ENCODE results near the gene SESN3.
"Not testable (repeated sequence)": the region's sequence is repeated elsewhere in the genome, so short reads cannot be mapped to it uniquely, and the experiment has no call there.

Gene SESN3

DNA sequence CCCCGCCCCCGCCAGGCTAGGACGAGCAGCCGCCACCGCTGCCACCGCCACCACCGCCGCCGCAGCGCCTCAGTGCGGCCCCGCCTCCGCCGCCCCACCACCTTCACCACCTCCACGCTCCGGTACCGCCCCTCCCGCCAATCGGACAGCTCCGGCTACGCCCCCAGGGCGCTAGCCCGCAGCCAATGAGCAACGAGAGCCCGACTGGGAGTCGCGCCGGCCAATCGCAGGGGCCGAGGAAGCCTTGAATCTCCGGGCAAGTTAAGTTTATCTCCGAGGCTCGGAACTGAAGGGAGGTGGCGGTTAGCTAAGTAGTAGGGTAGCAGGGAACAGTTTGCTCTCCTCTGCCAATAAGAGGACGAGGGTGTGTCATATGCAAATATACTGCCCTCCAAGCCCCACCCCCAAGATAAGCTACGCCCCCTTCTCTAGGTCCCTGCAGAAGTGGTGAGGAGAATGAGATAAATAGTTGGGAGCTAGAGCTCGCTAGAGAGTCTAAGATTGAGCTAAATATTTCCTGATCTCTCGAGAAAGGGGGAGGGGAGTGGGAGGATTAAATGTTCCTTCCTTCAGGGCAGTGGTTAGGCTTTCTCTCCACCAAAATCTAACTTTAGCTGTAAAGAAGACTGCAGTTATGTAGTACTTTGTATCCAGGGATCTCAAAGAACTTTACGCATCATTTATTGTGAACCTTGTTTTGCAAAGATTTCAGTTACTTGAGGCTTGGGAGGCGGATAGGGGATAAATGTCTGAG is at the start of gene SESN3:
Gene SESN3, minus strand, starts transcription at position 76 of the 754 bp plus-strand sequence. CDS start 342 bp downstream, outside the sequence.
- FAIRE-seq (peak; percentile 100), DNase-seq (ENCODE audit: insufficient read length, low spot score) (peak; percentile 63)

GRCh38 chr11:95279921-95280868 is 49.2 kb upstream of the SESN3 start:
- FAIRE-seq: peak; percentile 66
- DNase-seq (ENCODE audit: insufficient read length, low spot score): no peak

DNA sequence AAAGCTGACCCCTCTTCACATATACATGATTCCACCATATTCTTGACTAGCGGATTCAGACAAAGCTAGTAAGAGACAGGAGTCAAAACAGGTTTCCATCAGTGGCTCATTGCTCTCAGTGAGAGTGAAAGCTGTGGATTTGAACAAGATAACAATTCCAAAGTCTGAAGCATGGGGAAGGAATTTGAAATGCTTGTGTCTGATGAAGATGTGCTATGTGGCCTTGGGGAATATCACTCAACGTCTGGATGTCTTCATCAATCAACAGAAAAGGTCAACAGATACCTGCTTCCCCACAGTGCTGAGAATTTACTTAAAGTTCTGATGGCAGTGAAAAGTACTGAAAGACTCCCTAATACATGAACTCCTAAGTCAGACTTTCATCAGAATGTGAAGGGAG is 46.9 kb upstream of the SESN3 start:
- FAIRE-seq: no peak

DNA sequence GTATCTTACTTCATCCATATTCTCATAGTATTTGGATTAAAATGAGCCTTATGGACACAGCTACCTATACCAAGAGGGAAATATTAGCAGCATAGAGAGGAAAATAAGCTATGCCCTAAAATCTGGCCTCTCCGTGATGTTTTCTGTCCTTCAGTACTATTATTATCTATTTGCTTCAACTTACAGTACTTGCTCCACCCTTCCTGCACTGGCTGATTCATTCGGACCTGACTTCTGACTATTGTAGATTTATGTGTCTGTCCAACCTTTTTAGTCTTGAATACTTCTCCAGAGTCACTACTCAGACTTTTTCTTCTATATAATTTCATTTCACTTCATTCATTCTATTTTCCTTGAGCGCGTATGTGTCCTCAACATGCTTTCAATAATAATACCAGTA is 45.1 kb upstream of the SESN3 start:
- DNase-seq (ENCODE audit: insufficient read length, low spot score): no peak
- FAIRE-seq: no peak

More for the DNA sequence above, 46.9 kb upstream of the SESN3 start:
- DNase-seq (ENCODE audit: insufficient read length, low spot score): no peak

GRCh38 chr11:95273618-95274017 is 42.6 kb upstream of the SESN3 start:
- not testable (repeated sequence) for FAIRE-seq; DNase-seq (ENCODE audit: insufficient read length, low spot score)

GRCh38 chr11:95269036-95269819 is 38.2 kb upstream of the SESN3 start:
- DNase-seq (ENCODE audit: insufficient read length, low spot score) (no peak), FAIRE-seq (no peak)

GRCh38 chr11:95268391-95268790 is 37.4 kb upstream of the SESN3 start:
- FAIRE-seq (no peak), DNase-seq (ENCODE audit: insufficient read length, low spot score) (no peak)

GRCh38 chr11:95267601-95268213 is 36.7 kb upstream of the SESN3 start:
- DNase-seq (ENCODE audit: insufficient read length, low spot score): no peak
- FAIRE-seq: no peak

DNA sequence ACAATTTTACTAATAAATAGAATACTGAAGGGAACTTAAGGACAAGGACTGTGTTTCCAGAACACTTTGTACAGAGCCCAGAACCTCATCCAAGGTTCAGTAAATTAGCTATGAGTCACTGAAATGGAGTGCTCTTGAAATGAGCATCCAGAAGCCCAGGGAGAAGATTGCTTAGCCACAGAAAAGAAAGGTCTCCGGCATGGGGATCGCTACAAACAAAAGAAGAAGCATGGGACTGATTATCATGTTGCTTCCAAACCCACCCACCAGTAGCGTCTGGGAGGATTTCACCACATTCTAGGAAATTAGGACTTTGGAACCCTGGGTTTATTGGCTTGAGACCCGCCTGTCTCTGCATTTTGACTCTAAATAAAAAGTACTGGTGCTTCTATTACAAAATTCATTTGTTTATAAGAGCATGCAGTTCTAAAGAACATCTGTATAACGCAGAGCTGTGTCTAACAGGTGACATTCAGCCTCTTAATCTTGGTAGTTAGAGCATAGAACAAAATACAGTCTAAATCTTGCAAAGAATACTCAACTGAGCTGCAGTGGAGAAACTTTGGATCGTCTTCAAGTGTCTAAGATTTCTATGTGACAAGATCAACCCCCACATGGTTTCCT is 35.9 kb upstream of the SESN3 start:
- no peak for FAIRE-seq
- DNase-seq (ENCODE audit: insufficient read length, low spot score): no peak

DNA sequence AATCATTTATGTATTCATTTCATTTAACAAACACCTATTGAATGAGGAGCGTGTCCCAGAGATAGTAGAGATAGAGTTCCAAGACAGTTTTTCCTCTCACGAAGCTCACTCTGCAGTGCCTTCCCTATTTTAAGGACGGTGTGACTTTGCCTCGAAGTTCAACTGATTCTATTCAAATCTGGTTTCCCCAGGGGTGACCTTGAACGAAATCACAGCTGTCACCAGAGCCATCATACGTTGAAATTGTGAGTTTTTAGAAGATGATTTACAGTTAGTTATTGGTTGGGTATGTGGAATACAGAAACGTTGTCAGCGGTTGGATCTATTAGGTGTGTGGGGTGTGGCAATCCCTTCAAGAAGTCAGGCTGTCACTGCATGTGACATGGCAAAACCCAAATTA is 33.9 kb upstream of the SESN3 start:
- DNase-seq (ENCODE audit: insufficient read length, low spot score): no peak
- FAIRE-seq: no peak

GRCh38 chr11:95262994-95263765 is 32.2 kb upstream of the SESN3 start:
- no peak for DNase-seq (ENCODE audit: insufficient read length, low spot score)
- peak; percentile 79 for FAIRE-seq

GRCh38 chr11:95257456-95257971 is 26.5 kb upstream of the SESN3 start:
- no peak for DNase-seq (ENCODE audit: insufficient read length, low spot score)
- FAIRE-seq: no peak

- DNase-seq (ENCODE audit: insufficient read length, low spot score): no peak
- FAIRE-seq: peak; percentile 84
Observed at GRCh38 chr11:95256321-95256779, 25.3 kb upstream of the SESN3 start.

GRCh38 chr11:95255251-95256145 is 24.5 kb upstream of the SESN3 start:
- no peak for FAIRE-seq
- DNase-seq (ENCODE audit: insufficient read length, low spot score): no peak

GRCh38 chr11:95254716-95255115 is 23.7 kb upstream of the SESN3 start:
- DNase-seq (ENCODE audit: insufficient read length, low spot score) (no peak), FAIRE-seq (peak; percentile 48)

- FAIRE-seq: peak; percentile 100
- peak; percentile 49 for DNase-seq (ENCODE audit: insufficient read length, low spot score)
Observed at GRCh38 chr11:95254131-95254704, 23.2 kb upstream of the SESN3 start.

DNA sequence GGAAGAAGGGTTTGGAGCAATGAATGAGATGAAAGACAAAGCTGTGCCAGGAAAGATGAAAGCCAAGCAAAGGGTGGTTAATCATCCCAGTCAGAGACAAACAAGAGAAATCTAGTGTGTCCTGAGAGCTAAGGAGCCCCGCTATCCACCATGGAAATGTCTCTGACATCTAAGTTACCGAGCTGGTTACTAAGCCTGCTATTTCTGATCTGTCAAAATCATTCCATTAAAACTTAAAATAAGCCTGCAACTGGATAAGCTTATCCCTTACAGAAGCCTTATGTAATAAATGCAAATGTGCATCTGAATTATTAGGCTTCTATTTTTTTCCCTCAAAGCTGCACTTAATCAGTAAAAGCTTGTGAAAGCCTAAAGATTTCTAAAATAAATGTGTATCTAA is 22.1 kb upstream of the SESN3 start:
- FAIRE-seq: no peak
- DNase-seq (ENCODE audit: insufficient read length, low spot score): no peak
